AG10803 (cell line): ENCODE data around the gene HSDL2.

Source experiments
- DNase-seq: peaks from one replicate; pipeline ENCODE4 v3.0.0; 2010; ENCODE audit warnings: low read depth
- H3K4me3 ChIP-seq: 2 replicates; pipeline ENCODE4 v1.5.1; 2011; ENCODE audit warnings: mild to moderate bottlenecking, low read length, control low read depth
- TF ChIP-seq, protein P1 (sequence below): conservative IDR thresholded peaks from 2 replicates; pipeline ENCODE4 v1.5.1; 2011; ENCODE audit warnings: mild to moderate bottlenecking, low read length, control low read depth, inconsistent platforms

The HSDL2 gene

DNA sequence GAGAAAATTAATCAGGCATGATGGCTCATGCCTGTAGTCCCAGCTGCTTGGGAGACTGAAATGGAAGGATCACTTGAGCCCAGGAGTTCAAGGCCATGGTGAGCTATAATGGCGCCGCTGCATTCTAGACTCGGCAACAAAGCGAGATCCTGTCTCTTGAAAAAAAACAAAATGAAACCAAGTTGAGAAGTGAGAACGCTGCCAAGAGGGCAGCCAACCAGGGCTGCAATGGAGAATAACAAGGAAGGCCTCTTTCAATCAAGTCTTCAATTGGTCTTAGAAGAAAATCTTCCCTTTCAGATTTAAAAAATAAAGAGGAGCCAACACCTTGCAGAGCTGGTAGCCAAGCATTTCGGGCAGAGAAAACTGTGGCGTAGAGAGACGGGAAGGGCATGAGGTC, 121.4 kb downstream of the HSDL2 start:
- TF ChIP-seq, protein P1, sequence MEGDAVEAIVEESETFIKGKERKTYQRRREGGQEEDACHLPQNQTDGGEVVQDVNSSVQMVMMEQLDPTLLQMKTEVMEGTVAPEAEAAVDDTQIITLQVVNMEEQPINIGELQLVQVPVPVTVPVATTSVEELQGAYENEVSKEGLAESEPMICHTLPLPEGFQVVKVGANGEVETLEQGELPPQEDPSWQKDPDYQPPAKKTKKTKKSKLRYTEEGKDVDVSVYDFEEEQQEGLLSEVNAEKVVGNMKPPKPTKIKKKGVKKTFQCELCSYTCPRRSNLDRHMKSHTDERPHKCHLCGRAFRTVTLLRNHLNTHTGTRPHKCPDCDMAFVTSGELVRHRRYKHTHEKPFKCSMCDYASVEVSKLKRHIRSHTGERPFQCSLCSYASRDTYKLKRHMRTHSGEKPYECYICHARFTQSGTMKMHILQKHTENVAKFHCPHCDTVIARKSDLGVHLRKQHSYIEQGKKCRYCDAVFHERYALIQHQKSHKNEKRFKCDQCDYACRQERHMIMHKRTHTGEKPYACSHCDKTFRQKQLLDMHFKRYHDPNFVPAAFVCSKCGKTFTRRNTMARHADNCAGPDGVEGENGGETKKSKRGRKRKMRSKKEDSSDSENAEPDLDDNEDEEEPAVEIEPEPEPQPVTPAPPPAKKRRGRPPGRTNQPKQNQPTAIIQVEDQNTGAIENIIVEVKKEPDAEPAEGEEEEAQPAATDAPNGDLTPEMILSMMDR, result no peak
- H3K4me3 ChIP-seq, result no peak overlapping the region
- DNase-seq, result no peak

DNA sequence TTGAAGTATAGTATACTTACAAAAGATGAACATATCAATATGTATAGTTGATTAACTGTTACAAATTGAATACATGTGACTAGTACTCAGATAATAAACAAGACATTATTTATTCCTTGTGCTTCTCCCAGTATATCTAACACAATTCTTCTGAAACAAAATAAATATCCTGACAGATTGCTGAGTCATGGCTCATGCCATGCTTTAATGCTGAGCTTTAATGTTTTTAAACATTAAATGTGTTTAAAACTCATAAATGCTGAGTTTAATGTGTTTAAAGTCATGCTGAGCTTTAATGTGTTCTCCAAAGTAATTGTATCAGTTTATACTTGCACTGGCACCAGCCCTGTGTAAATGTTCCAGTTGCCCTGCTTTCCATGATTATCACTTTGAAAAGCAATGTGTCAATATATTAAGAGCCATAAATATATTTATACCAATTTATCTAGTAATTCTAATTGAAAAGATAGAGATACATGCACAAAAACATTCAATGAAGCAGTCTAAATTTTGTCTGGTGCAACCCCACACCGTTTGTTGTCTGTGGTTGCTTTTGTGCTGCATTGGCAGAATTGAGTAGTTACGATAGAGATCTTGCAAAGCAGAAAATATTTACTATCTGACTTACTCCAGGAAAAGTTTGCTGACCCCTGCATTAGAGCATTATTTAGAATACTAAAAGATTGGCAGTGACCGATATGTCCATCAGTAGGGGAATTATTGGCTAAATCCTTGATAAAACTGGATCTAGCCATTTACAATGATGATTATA, 122.5 kb downstream of the HSDL2 start:
- no peak for DNase-seq
- no peak overlapping the region for H3K4me3 ChIP-seq
- TF ChIP-seq, protein P1, result no peak

DNA sequence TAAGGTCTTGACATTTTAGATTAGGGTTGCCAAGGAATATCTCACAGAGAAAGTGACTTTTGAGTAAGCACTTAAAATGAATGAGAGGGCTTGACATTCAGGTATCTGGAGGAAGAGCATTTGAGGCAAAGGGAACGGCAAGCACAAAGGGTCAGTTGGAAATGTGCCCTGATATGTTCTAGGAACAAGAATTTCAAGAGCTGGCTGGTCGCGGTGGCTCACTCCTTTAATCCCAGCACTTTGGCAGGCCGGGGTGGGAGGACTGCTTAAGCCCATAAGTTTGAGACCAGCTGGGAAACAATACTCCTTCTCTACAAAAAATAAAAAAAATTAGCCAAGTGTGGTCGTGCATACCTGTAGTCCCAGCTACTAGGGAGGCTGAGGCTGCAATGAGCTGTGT, 123.3 kb downstream of the HSDL2 start:
- DNase-seq, result no peak
- TF ChIP-seq, protein P1, result no peak
- H3K4me3 ChIP-seq, result no peak overlapping the region

DNA sequence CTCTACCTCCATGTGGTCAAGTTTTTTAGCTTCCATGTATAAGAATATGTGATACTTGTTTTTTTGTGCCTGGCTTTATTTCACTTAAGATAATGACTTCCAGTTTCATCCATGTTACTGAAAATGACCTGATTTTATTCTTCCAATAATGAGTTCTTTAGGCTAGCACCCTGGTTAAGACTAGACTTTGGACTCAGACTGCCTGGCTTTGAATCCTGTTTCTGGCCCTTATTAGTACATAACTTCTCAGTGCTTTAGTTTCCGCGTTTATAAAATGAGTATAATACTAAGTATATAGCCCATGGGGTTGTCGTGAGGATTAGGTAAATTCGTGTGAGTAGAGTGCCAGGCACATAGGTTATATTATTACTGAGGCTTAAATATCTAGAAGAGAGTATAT, 125.2 kb downstream of the HSDL2 start:
- no peak for DNase-seq
- no peak overlapping the region for H3K4me3 ChIP-seq
- TF ChIP-seq, protein P1, result no peak

DNA sequence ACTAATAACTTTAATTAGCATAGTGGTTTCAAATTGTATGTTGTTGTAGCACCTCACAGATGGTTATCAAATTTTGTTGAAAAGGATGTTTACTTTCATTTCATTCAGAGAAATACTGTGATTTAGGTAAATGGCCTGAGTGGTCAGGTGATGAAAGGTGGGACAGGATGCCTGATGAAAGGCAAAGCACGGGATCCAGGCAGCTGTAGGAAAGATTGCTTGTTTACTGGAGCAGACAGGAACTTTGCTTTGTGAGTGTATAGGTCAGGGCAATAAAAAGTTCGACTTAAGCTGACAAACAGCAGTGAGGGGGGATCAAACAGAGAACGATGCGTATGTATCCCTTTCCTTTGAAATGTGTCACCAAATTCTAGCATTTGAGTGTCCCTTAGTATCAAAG, 125.7 kb downstream of the HSDL2 start:
- H3K4me3 ChIP-seq, result no peak overlapping the region
- TF ChIP-seq, protein P1, result no peak
- DNase-seq, result no peak

DNA sequence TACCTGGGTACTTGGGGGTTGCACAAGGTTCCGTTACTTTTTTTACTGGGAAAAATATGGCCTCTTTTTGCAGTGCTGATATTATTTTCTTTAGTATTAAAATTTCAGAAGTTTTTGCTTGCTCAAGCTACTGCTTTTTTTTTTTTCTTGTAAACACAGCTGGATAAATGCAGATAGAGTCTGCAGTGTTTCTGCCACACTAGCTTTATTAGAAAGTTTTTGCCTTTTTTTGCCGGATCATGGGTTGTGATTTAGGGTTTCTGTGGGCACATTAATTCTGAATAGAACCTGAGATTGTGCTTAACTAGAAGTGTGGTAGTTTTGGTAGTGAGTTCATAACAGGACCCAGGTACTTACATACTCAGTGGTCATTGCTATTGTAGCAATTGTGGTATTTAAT, 126.7 kb downstream of the HSDL2 start:
- TF ChIP-seq, protein P1, result no peak
- no peak for DNase-seq
- no peak overlapping the region for H3K4me3 ChIP-seq

DNA sequence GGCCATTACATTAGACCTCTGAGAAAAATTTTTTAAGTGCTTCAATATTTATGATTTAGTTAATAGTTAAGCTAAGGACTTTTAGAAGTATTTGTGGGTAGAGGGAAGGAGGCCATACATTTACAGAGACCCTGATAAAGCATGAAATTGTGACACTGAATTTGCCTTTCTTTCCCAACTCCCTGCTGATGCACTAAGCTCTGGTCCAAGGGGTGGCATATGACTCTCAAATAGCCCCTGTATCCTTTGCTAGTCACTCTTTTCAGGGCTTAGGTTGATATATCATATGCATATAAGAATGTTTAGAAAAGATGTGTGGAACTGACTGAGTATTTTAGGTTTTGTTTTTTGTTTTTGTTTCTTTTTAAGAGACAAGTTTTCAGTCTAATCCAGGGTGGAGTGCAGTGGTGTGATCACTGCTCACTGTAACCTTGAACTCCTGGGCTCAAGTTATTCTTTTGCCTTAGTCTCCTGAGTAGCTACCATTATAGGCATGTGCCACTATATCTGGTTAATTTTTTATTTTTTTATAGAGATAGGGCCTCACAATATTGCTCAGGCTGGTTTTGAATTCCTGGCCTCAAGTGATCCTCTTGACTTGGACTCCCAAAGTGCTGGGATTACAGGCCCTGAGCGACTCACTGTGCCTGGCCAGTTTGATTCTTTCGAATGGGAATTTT, 127.2 kb downstream of the HSDL2 start:
- no peak overlapping the region for H3K4me3 ChIP-seq
- TF ChIP-seq, protein P1, result no peak
- no peak for DNase-seq
